ENCODE results near the gene OPN3.

Gene OPN3

GRCh38 chr1:241645199-241645598 lies 5.0 kb upstream of the OPN3 start:
- no peak overlapping the region for H3K4me3 ChIP-seq (ENCODE audit: low read depth, low read length)
- TF ChIP-seq CTCF (IDR thresholded peaks at IDR 0.05; ENCODE audit: low read depth, low read length): no peak

- no peak overlapping the region for H3K4me3 ChIP-seq (ENCODE audit: low read depth, low read length)
- TF ChIP-seq CTCF (IDR thresholded peaks at IDR 0.05; ENCODE audit: low read depth, low read length): no peak
Measured at GRCh38 chr1:241644259-241644658, 4.1 kb upstream of the OPN3 start.

- H3K4me3 ChIP-seq (ENCODE audit: low read depth, low read length): no peak overlapping the region
- TF ChIP-seq CTCF (IDR thresholded peaks at IDR 0.05; ENCODE audit: low read depth, low read length): no peak
Measured at GRCh38 chr1:241642593-241642944, 2.4 kb upstream of the OPN3 start.

- TF ChIP-seq CTCF (IDR thresholded peaks at IDR 0.05; ENCODE audit: low read depth, low read length): no peak
- H3K4me3 ChIP-seq (ENCODE audit: low read depth, low read length): no peak overlapping the region
Measured at GRCh38 chr1:241641773-241642592, 1.8 kb upstream of the OPN3 start.

GRCh38 chr1:241640867-241641622 lies 876 bp upstream of the OPN3 start:
- no peak for TF ChIP-seq CTCF (IDR thresholded peaks at IDR 0.05; ENCODE audit: low read depth, low read length)
- H3K4me3 ChIP-seq (ENCODE audit: low read depth, low read length): no peak overlapping the region

GRCh38 chr1:241639623-241640148 lies 483 bp downstream of the OPN3 start:
- peak overlapping the region; percentile 92 for H3K4me3 ChIP-seq (ENCODE audit: low read depth, low read length)
- no peak for TF ChIP-seq CTCF (IDR thresholded peaks at IDR 0.05; ENCODE audit: low read depth, low read length)
